Measurements from ENCODE around the gene KDM4C. TPM values are rescaled to one million over a fixed set of nuclear protein-coding genes. Genes with fewer than 3 reads are reported as not detected.
"Not testable (repeated sequence)": the region's sequence is repeated elsewhere in the genome, so short reads cannot be mapped to it uniquely, and the experiment has no call there.

The KDM4C gene
- total RNA-seq, 1 donor from 2014 or later: 13.9 TPM

GRCh38 chr9:6763244-6763643, 5.5 kb downstream of the KDM4C start:
- no peak for DNase-seq (ENCODE audit: extremely low read depth, low read depth, low spot score)

- DNase-seq (ENCODE audit: extremely low read depth, low read depth, low spot score): no peak
Observed at GRCh38 chr9:6764011-6764410, 6.2 kb downstream of the KDM4C start.

GRCh38 chr9:6764523-6764922, 6.8 kb downstream of the KDM4C start:
- no peak for DNase-seq (ENCODE audit: extremely low read depth, low read depth, low spot score)

- DNase-seq (ENCODE audit: extremely low read depth, low read depth, low spot score): no peak
Observed at GRCh38 chr9:6764950-6765349, 7.2 kb downstream of the KDM4C start.

GRCh38 chr9:6765396-6765795, 7.6 kb downstream of the KDM4C start:
- DNase-seq (ENCODE audit: extremely low read depth, low read depth, low spot score): no peak

GRCh38 chr9:6766606-6767005, 8.8 kb downstream of the KDM4C start:
- no peak for DNase-seq (ENCODE audit: extremely low read depth, low read depth, low spot score)

- DNase-seq (ENCODE audit: extremely low read depth, low read depth, low spot score): not testable (repeated sequence)
Observed at GRCh38 chr9:6768587-6768986, 10.8 kb downstream of the KDM4C start.

- no peak for DNase-seq (ENCODE audit: extremely low read depth, low read depth, low spot score)
Observed at GRCh38 chr9:6771722-6772121, 13.9 kb downstream of the KDM4C start.

GRCh38 chr9:6777213-6777902, 19.6 kb downstream of the KDM4C start:
- no peak for DNase-seq (ENCODE audit: extremely low read depth, low read depth, low spot score)

GRCh38 chr9:6779417-6780241, 21.9 kb downstream of the KDM4C start:
- peak; percentile 48 for DNase-seq (ENCODE audit: extremely low read depth, low read depth, low spot score)

- DNase-seq (ENCODE audit: extremely low read depth, low read depth, low spot score): no peak
Observed at GRCh38 chr9:6780690-6781089, 22.9 kb downstream of the KDM4C start.

GRCh38 chr9:6781476-6781875, 23.7 kb downstream of the KDM4C start:
- no peak for DNase-seq (ENCODE audit: extremely low read depth, low read depth, low spot score)

GRCh38 chr9:6782345-6782744, 24.6 kb downstream of the KDM4C start:
- DNase-seq (ENCODE audit: extremely low read depth, low read depth, low spot score): no peak

GRCh38 chr9:6782981-6783380, 25.2 kb downstream of the KDM4C start:
- no peak for DNase-seq (ENCODE audit: extremely low read depth, low read depth, low spot score)

- DNase-seq (ENCODE audit: extremely low read depth, low read depth, low spot score): no peak
Observed at GRCh38 chr9:6783753-6784152, 26.0 kb downstream of the KDM4C start.

- DNase-seq (ENCODE audit: extremely low read depth, low read depth, low spot score): no peak
Observed at GRCh38 chr9:6785682-6786081, 27.9 kb downstream of the KDM4C start.

- DNase-seq (ENCODE audit: extremely low read depth, low read depth, low spot score): no peak
Observed at GRCh38 chr9:6787793-6788161, 30.0 kb downstream of the KDM4C start.

GRCh38 chr9:6788162-6789016, 30.6 kb downstream of the KDM4C start:
- DNase-seq (ENCODE audit: extremely low read depth, low read depth, low spot score): peak; percentile 44

- not testable (repeated sequence) for DNase-seq (ENCODE audit: extremely low read depth, low read depth, low spot score)
Observed at GRCh38 chr9:6789017-6789338, 31.2 kb downstream of the KDM4C start.

GRCh38 chr9:6790866-6791265, 33.1 kb downstream of the KDM4C start:
- no peak for DNase-seq (ENCODE audit: extremely low read depth, low read depth, low spot score)

GRCh38 chr9:6793203-6793602, 35.4 kb downstream of the KDM4C start:
- DNase-seq (ENCODE audit: extremely low read depth, low read depth, low spot score): no peak
